LNCaP clone FGC (cell line): Measurements from ENCODE around the gene TMEM108.

Source experiments
- DNase-seq: peaks from one replicate; pipeline ENCODE4 v3.0.0-alpha.2; 2011; ENCODE audit warnings: low read depth
- H3K4me3 ChIP-seq: 2 replicates; pipeline ENCODE4 v1.5.1; 2011; ENCODE audit warnings: mild to moderate bottlenecking, low read depth, low read length, control low read depth
- TF ChIP-seq, protein P1 (sequence below): IDR thresholded peaks from 2 replicates; pipeline ENCODE4 v1.5.1; 2012; ENCODE audit warnings: mild to moderate bottlenecking; ENCODE audit not compliant: control insufficient read depth, insufficient read depth; ENCODE audit errors: extremely low read depth

Gene TMEM108

GRCh38 chr3:133125171-133125570, 87.0 kb downstream of the TMEM108 start:
- TF ChIP-seq, protein P1, sequence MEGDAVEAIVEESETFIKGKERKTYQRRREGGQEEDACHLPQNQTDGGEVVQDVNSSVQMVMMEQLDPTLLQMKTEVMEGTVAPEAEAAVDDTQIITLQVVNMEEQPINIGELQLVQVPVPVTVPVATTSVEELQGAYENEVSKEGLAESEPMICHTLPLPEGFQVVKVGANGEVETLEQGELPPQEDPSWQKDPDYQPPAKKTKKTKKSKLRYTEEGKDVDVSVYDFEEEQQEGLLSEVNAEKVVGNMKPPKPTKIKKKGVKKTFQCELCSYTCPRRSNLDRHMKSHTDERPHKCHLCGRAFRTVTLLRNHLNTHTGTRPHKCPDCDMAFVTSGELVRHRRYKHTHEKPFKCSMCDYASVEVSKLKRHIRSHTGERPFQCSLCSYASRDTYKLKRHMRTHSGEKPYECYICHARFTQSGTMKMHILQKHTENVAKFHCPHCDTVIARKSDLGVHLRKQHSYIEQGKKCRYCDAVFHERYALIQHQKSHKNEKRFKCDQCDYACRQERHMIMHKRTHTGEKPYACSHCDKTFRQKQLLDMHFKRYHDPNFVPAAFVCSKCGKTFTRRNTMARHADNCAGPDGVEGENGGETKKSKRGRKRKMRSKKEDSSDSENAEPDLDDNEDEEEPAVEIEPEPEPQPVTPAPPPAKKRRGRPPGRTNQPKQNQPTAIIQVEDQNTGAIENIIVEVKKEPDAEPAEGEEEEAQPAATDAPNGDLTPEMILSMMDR, result no peak
- H3K4me3 ChIP-seq, result no peak overlapping the region
- DNase-seq, result no peak

GRCh38 chr3:133125802-133126201, 87.6 kb downstream of the TMEM108 start:
- no peak overlapping the region for H3K4me3 ChIP-seq
- DNase-seq, result no peak
- TF ChIP-seq, protein P1, result no peak

DNA sequence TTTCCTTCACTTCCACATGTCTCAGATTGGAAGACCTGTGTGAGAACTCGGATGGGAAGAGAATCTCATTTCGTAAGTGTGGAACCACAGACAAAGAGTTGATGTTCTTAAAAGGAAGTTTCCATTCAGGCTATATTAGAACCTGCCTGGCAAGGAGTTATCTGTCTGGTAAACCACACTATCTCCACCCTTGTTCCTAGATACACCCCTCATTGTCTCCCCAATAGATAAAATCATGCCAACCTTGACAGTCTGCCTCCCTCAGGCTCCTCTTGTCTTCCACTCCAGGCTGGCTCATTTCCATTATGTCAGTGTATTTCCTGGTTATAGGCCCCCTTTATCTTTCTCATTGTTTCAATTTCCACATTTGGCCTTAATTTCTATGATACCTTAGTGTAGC, 89.2 kb downstream of the TMEM108 start:
- no peak for DNase-seq
- TF ChIP-seq, protein P1, result no peak
- no peak overlapping the region for H3K4me3 ChIP-seq

GRCh38 chr3:133130168-133130567, 92.0 kb downstream of the TMEM108 start:
- TF ChIP-seq, protein P1, result no peak
- H3K4me3 ChIP-seq, result no peak overlapping the region
- DNase-seq, result no peak

DNA sequence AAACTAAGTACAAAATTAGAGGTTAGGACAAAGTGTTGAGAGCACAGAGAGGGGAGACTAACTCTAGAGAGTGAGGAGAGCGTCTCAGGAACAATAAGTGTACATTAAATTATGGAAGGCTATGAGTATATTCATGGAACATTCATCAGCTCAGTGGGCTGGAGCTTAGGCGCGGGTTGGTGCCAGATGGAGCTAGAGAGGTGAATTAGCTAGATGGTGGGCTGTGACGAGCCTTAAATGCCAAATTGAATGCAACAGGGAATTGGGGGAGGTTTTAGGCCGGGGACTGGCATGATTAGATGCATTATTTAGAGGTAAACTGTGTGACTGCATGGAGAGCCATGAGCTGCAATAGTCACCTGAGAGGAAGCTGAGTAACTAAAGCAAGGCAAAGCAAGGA, 97.1 kb downstream of the TMEM108 start:
- TF ChIP-seq, protein P1, result no peak
- no peak overlapping the region for H3K4me3 ChIP-seq
- DNase-seq, result no peak

- TF ChIP-seq, protein P1, result no peak
- no peak for DNase-seq
- no peak overlapping the region for H3K4me3 ChIP-seq
These were observed 98.2 kb downstream of the TMEM108 start for GRCh38 chr3:133136114-133137041.
